Neural cell (in vitro differentiated cells): Measurements from ENCODE around the gene NACC1.

Source experiments
- CTCF ChIP-seq: fragments of 450-650 bp; IDR thresholded peaks from 2 replicates; pipeline ENCODE4 v1.5.1; 2014; ENCODE audit warnings: antibody characterized with exemption, mild to moderate bottlenecking, moderate library complexity; ENCODE audit not compliant: poor library complexity, severe bottlenecking
- EP300 ChIP-seq: fragments of 450-650 bp; conservative IDR thresholded peaks from 2 replicates; pipeline ENCODE4 v1.6.1; 2014; ENCODE audit warnings: antibody characterized with exemption, mild to moderate bottlenecking, moderate library complexity; ENCODE audit not compliant: poor library complexity, severe bottlenecking
- EZH2 ChIP-seq: fragments of 200-600, 300-800 bp; shearing (Covaris generic), sonication (generic); IDR thresholded peaks from 2 replicates; pipeline ENCODE4 v1.6.1; 2014; ENCODE audit warnings: antibody characterized with exemption, low read length, borderline replicate concordance, mild to moderate bottlenecking; ENCODE audit not compliant: insufficient read depth, poor library complexity, severe bottlenecking
- POLR2AphosphoS5 ChIP-seq: IDR thresholded peaks from 2 replicates; pipeline ENCODE4 v1.6.1; 2012
- RAD21 ChIP-seq: fragments of 450-650 bp; conservative IDR thresholded peaks from 2 replicates; pipeline ENCODE4 v1.6.1; 2014; ENCODE audit warnings: antibody characterized with exemption, mild to moderate bottlenecking, moderate library complexity
- REST ChIP-seq: IDR thresholded peaks from 2 replicates; pipeline ENCODE4 v1.6.1; 2012; ENCODE audit warnings: borderline replicate concordance

GRCh38 chr19:13098277-13099072 lies 19.6 kb upstream of the NACC1 start:
- TF ChIP-seq EP300 (no peak), RAD21 (no peak), CTCF (no peak), POLR2AphosphoS5 (peak; percentile 11), EZH2 (peak; percentile 88), REST (no peak)
